DND-41 (cell line): ENCODE measurements around the gene SRD5A1.
A peak's percentile ranks its signal among the peaks of the same experiment; 100 is the strongest.

Source experiments
- ATAC-seq: fragments of 200-7000 bp; cut with Tn5 transposase; 3 replicates; pipeline ENCODE4 v1.9.1; 2021; ENCODE audit warnings: low read depth; ENCODE audit not compliant: insufficient read depth
- DNase-seq: peaks from one replicate; pipeline ENCODE4 v3.0.0-alpha.2; 2020
- H2AFZ ChIP-seq: 2 replicates; pipeline ENCODE4 v1.6.0; 2012; ENCODE audit warnings: low read depth, low read length
- H3K27ac ChIP-seq: 2 replicates; pipeline ENCODE4 v1.5.1; 2012; ENCODE audit warnings: low read length, inconsistent platforms
- H3K27me3 ChIP-seq: fragments of 200-600 bp; sonication (generic); 2 replicates; pipeline ENCODE4 v1.6.0; 2012; ENCODE audit warnings: low read length, mild to moderate bottlenecking, inconsistent platforms; ENCODE audit not compliant: insufficient read depth, poor library complexity
- H3K36me3 ChIP-seq: 2 replicates; pipeline ENCODE4 v1.5.1; 2012; ENCODE audit warnings: low read length, inconsistent platforms; ENCODE audit not compliant: insufficient read depth
- H3K4me1 ChIP-seq: 2 replicates; pipeline ENCODE4 v1.5.1; 2012; ENCODE audit warnings: mild to moderate bottlenecking, low read length; ENCODE audit not compliant: insufficient read depth
- H3K4me2 ChIP-seq: 2 replicates; pipeline ENCODE4 v1.6.0; 2012; ENCODE audit warnings: mild to moderate bottlenecking, moderate library complexity, low read length, inconsistent platforms; ENCODE audit not compliant: insufficient read depth
- H3K4me3 ChIP-seq, 2 experiments: fragments of 200-600 bp in 1 of 2; shearing (Covaris generic) in 1 of 2; 2 replicates each; pipeline ENCODE4 v1.5.1; 2012 to 2016; ENCODE audit warnings: inconsistent platforms in 2 of 2, low read length in 2 of 2, mild to moderate bottlenecking in 2 of 2, low read depth in 1 of 2, moderate library complexity in 1 of 2
- H3K79me2 ChIP-seq: 2 replicates; pipeline ENCODE4 v1.6.0; 2012; ENCODE audit warnings: low read length, inconsistent platforms; ENCODE audit not compliant: insufficient read depth
- H3K9ac ChIP-seq: 2 replicates; pipeline ENCODE4 v1.6.0; 2012; ENCODE audit warnings: low read depth, mild to moderate bottlenecking, inconsistent platforms, low read length, moderate library complexity
- H3K9me3 ChIP-seq: 2 replicates; pipeline ENCODE4 v1.5.1; 2012; ENCODE audit warnings: low read length, moderate library complexity, mild to moderate bottlenecking, inconsistent platforms; ENCODE audit not compliant: insufficient read depth, severe bottlenecking
- H4K20me1 ChIP-seq: 2 replicates; pipeline ENCODE4 v1.6.0; 2012; ENCODE audit warnings: low read length; ENCODE audit not compliant: insufficient read depth
- EZH2 ChIP-seq: IDR thresholded peaks from 3 replicates; pipeline ENCODE4 v1.6.1; 2012; ENCODE audit warnings: borderline replicate concordance, low read depth, mild to moderate bottlenecking, moderate library complexity, low read length, inconsistent platforms; ENCODE audit not compliant: severe bottlenecking
- TF ChIP-seq, protein P1 (sequence below): IDR thresholded peaks from 2 replicates; pipeline ENCODE4 v1.5.1; 2012; ENCODE audit warnings: borderline replicate concordance, low read length, moderate library complexity, mild to moderate bottlenecking; ENCODE audit not compliant: poor library complexity, severe bottlenecking; ENCODE audit errors: extremely low read depth

Gene SRD5A1

DNA sequence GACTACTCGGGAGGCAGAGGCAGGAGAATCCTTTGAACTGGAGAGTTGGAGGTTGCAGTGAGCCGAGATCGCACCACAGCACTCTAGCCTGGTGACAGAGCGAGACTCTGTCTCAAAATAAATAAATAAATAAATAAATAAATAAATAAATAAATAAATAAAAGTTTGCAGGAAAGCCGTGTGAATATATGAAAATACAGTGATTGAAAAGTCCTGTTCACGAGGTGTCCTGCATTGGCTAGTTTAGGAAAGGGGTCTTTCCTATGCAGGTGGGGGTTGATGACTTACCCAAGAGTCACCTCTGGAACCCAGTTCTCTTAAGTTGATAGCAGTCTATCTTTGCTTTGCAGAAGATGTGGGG is 87.3 kb downstream of the SRD5A1 start:
- Histone ChIP-seq H3K4me2 (peak overlapping the region; percentile 38; the same call in 1 of the 2 replicates), H3K9me3 (no peaks in the 10 kb centered on the region), H4K20me1 (peaks cover 95% of the 10 kb centered on the region)

DNA sequence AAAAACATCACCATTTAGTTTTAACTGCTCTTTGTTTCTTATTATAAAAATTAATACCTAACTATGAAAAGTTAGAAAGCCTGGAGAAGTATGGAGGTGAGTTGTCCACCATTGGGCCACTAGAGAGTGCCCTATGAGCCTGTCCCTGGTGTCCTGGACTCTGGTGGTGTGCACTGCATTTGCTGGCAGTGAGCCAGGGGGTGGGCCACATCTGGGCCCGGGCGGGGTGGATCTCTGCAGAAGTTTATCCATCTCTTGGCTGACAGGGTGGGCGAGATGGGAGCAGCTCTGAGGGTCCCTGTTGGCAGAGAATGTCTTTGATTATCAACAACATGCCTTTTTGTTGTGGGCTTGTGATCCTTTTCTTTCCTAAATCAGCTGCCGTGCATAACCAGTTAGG is 88.2 kb downstream of the SRD5A1 start:
- no peak for TF ChIP-seq EZH2
- TF ChIP-seq, protein P1, sequence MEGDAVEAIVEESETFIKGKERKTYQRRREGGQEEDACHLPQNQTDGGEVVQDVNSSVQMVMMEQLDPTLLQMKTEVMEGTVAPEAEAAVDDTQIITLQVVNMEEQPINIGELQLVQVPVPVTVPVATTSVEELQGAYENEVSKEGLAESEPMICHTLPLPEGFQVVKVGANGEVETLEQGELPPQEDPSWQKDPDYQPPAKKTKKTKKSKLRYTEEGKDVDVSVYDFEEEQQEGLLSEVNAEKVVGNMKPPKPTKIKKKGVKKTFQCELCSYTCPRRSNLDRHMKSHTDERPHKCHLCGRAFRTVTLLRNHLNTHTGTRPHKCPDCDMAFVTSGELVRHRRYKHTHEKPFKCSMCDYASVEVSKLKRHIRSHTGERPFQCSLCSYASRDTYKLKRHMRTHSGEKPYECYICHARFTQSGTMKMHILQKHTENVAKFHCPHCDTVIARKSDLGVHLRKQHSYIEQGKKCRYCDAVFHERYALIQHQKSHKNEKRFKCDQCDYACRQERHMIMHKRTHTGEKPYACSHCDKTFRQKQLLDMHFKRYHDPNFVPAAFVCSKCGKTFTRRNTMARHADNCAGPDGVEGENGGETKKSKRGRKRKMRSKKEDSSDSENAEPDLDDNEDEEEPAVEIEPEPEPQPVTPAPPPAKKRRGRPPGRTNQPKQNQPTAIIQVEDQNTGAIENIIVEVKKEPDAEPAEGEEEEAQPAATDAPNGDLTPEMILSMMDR, result no peak

More for the DNA sequence above, 87.3 kb downstream of the SRD5A1 start:
- Histone ChIP-seq H3K4me3 (no peak overlapping the region), H3K27me3 (no peaks in the 10 kb centered on the region), H3K9ac (no peak overlapping the region), H3K27ac (no peak overlapping the region), H3K36me3 (peaks cover 87% of the 10 kb centered on the region), H3K4me1 (peaks cover 78% of the 10 kb centered on the region), H2AFZ (no peak overlapping the region), H3K79me2 (peaks cover 100% of the 10 kb centered on the region)
- DNase-seq (no peak), ATAC-seq (no peak)
- no peak for TF ChIP-seq EZH2
- TF ChIP-seq, protein P1, result no peak

DNA sequence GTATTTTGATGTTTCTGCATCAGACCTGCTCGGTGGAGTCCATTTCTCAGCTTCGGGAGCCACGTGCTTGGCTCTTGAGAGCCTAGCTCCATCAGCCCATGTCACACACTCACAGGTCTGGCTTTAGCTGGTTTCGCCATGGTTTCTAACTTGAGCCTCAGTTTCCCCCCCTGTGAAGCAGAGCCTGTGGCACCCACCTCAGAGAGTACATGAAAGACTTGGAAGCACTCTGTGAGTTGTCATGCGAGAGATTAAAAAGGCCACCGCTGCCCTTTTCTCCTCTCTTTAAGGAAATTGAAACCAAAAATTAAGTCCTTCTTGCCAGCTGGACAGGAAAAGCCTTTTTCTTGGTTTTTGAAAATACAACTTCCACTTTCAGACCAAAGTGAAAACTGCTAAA is 88.8 kb downstream of the SRD5A1 start:
- Histone ChIP-seq H3K4me1 (peaks cover 77% of the 10 kb centered on the region), H3K4me3 (no peak overlapping the region), H3K9me3 (no peaks in the 10 kb centered on the region), H3K79me2 (peaks cover 100% of the 10 kb centered on the region), H2AFZ (no peak overlapping the region), H3K27ac (no peak overlapping the region; the same call in 1 of the 2 replicates), H3K27me3 (no peaks in the 10 kb centered on the region), H3K9ac (no peak overlapping the region), H3K36me3 (peaks cover 87% of the 10 kb centered on the region), H4K20me1 (peaks cover 95% of the 10 kb centered on the region), H3K4me2 (peak overlapping the region; percentile 38; the same call in 1 of the 2 replicates)
- DNase-seq (no peak), ATAC-seq (peak; percentile 44)
- TF ChIP-seq, protein P1, result no peak
- no peak for TF ChIP-seq EZH2

More for the DNA sequence above, 88.2 kb downstream of the SRD5A1 start:
- peaks cover 95% of the 10 kb centered on the region for H4K20me1 ChIP-seq
- H3K4me3 ChIP-seq, result no peak overlapping the region
- H3K36me3 ChIP-seq, result peaks cover 87% of the 10 kb centered on the region
- peaks cover 100% of the 10 kb centered on the region for H3K79me2 ChIP-seq
- ATAC-seq (0 out of 3 replicates have a peak, but pooled peaks have one; percentile 20), DNase-seq (no peak)
- H3K4me2 ChIP-seq, result peak overlapping the region; percentile 38; the same call in 1 of the 2 replicates
- H2AFZ ChIP-seq, result no peak overlapping the region
- H3K4me1 ChIP-seq, result peaks cover 77% of the 10 kb centered on the region
- no peak overlapping the region for H3K9ac ChIP-seq
- H3K27ac ChIP-seq, result no peak overlapping the region
- no peaks in the 10 kb centered on the region for H3K27me3 ChIP-seq
- no peaks in the 10 kb centered on the region for H3K9me3 ChIP-seq
